HG03066 (cell line): Measurements from ENCODE around the gene L3MBTL4.
"Not testable (repeated sequence)": the region's sequence is repeated elsewhere in the genome, so short reads cannot be mapped to it uniquely, and the experiment has no call there.

Experiments used
- ATAC-seq: cut with Tn5 transposase; IDR thresholded peaks from one replicate; pipeline ENCODE4 v1.9.1; 2021; ENCODE audit warnings: low read depth; ENCODE audit not compliant: unreplicated experiment

The L3MBTL4 gene

GRCh38 chr18:6132751-6133368, 281.9 kb downstream of the L3MBTL4 start:
- no peak for ATAC-seq

DNA sequence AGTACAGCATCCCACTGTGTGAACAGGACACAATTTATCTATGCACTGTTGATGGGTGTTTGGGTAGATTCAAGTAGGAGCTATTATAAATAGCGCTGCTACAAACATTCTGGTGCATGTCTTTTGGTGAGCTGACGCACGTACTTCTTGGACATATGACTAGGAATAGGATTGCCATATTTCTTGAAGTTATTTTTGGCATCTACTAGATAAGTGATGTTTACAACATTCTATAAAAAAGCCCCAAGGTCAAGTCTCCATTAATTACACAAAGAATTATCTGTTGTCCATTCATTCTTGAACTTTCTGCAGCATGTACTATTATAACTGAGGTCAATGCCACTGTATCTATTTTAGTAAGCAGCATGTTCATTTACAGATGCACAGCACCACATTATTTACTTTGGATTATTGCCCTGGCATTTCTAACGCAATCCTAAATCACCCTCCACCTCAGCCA, 293.9 kb downstream of the L3MBTL4 start:
- no peak for ATAC-seq

- ATAC-seq, result no peak
Measured at GRCh38 chr18:6119761-6120160, 294.9 kb downstream of the L3MBTL4 start.

DNA sequence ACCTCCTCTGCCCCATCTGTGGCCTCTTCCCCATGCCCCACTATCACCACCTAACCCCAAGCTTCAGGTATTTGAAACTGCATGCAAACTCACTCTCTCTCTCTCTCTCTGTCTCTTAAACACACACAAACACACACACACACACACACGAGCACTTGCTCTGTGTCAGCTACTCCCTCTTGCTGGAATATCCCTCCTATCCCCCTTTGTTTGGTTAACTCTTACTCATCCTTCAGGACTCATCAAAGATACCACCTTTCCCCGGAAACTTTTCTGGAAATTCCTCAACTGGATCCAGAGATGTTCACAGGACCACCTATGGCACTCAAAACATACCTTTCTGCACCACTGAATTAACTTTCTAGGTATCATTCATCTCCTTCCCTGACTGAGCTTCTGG, 296.6 kb downstream of the L3MBTL4 start:
- no peak for ATAC-seq

- ATAC-seq, result no peak
Measured at GRCh38 chr18:6115710-6116109, 299.0 kb downstream of the L3MBTL4 start.

DNA sequence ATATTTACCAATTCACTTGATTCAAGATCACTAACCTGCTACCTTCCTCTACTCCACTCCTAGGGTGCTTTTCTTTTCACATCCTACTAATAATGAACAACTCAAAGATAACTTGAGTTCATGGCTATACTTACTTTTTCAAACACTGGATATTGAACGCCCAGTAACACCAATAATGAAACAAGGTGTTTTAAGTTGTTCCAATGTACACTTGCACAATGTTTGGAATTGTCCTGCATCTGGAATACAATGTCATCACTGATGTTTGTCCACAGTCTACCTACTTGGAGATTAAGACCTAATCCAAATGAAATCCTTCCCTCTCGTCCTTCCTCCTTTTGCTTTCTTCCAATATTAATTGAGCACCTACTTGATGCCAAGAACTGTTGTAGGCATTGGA, 301.1 kb downstream of the L3MBTL4 start:
- no peak for ATAC-seq

DNA sequence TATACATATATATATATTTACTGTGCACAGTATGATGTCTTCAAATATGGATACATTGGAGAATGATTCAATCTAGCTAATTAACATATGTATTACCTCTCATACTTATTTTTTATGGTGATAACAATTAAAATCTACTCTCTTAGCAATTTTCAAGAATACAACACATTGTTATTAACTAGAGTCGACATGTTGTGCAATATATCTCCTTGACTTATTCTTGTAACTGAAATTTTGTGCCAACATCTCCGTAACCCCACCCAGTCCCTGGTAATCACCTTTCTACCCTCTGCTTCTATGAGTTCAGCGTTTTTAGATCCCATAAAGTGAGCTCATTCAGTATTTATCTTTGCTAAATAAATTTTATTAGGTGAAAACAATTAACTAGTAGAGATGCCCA, 303.0 kb downstream of the L3MBTL4 start:
- no peak for ATAC-seq

- no peak for ATAC-seq
Measured at GRCh38 chr18:6109743-6110142, 305.0 kb downstream of the L3MBTL4 start.

- ATAC-seq, result no peak
Measured at GRCh38 chr18:6107794-6108193, 306.9 kb downstream of the L3MBTL4 start.

- no peak for ATAC-seq
Measured at GRCh38 chr18:6106091-6106685, 308.5 kb downstream of the L3MBTL4 start.

- no peak for ATAC-seq
Measured at GRCh38 chr18:6103741-6104140, 311.0 kb downstream of the L3MBTL4 start.

GRCh38 chr18:6096730-6097129, 318.0 kb downstream of the L3MBTL4 start:
- ATAC-seq, result no peak

DNA sequence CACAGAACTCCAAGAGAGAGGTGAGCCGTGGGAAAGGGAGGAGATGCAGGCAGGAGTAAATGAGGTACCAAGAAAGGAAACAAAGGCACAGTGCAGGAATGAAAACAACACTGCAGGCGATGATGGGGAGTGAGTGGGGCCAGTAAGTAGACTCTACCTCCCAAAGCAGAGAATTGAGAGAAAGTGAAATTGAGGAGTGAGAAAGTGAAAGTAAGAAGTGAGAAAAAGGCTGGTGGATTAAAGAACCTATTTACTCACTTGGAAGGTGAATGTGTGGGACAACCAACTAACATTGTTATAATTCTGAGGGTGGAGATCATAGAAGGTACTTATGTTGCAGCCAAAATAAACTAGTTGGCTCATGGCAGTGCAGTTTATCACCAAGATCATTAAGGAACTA, 326.3 kb downstream of the L3MBTL4 start:
- no peak for ATAC-seq

DNA sequence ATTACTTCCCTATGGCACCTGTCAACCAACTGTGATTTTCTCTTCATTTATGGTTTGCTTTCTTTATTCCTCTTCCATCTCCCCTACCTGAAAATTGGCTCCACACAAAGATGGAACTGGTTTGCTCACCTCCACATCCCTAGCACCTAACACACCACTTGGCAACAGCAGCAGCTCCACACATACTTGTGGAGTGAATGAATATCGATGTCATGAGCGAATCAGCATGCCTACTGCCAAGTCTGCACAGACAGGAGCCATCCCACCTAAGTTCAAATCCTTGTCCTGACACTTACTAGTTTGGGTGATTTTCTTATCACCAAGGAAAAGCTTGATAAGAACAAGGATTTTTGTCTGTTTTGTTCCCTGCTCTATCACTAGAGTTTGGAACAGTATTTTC, 328.0 kb downstream of the L3MBTL4 start:
- no peak for ATAC-seq

GRCh38 chr18:6079406-6079805, 335.3 kb downstream of the L3MBTL4 start:
- no peak for ATAC-seq

GRCh38 chr18:6078877-6079276, 335.8 kb downstream of the L3MBTL4 start:
- no peak for ATAC-seq

DNA sequence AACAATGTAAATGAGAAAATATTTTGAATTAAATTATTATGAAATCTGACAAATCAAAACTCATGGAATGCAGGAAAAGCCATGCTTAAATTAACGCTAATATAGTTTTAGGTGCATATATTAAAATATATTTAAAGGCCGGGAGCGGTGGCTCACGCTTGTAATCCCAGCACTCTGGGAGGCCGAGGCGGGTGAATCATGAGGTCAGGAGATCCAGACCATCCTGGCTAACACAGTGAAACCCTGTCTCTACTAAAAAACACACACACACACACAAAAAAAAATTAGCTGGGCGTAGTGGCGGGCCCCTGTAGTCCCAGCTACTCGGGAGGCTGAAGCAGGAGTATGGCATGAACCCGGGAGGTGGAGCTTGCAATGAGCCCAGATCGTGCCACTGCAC, 342.3 kb downstream of the L3MBTL4 start:
- not testable (repeated sequence) for ATAC-seq

GRCh38 chr18:6069539-6069938, 345.2 kb downstream of the L3MBTL4 start:
- no peak for ATAC-seq

DNA sequence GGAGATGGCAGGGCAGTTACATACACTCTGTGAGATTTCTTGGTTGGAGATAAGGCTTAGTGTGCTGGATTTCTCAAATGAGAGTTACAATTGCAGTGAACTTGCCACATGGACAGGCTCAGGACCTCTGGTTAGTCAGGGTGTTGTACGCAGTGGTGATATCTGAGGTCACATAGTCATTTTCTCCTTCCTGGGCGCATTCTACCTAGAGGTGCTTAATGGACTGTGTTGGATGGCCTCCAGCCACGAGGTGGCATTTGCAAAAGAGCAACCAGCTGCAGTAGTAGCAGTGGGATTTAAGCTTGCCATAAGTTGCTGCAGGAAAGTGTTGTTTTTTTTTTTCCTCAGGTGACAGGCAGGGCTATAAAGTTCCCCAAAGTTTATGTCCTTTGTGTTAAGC, 345.6 kb downstream of the L3MBTL4 start:
- no peak for ATAC-seq

DNA sequence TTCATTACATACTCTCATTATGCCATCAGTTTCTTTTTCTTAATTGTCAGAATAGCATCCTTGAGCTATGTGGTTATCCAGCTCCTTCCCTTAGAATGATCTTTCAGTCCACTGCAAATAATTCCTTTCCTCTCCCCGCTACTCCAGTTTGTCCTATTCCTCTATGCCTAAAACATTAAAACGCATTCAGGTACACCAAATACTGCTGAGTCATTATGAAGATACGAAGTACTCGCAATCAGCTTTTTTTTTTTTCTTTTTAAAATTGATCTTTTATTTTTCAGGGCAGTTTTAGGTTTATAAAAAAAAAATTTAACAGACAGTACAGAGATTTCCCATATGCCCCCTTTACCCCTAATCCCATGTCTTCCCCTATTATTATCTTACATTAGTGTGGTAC, 354.6 kb downstream of the L3MBTL4 start:
- no peak for ATAC-seq

DNA sequence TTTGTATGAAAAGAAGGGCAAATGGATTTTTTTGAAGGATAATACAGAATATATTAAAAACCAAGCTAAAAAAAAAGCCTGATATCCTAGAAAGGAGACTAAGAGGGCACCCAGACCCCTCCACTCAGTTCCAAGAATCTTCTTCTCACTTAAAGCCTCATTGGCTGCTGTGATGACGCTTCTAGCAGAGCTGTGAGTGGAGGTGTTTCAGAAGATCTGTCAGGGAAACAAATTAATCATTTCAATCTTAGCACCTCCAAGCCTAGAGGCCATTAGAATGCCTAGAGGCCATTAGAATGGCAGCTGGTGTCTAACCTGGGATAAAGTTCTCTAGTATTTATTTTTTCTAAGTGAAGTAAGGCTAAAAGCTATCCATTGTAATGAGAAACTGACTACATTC, 355.2 kb downstream of the L3MBTL4 start:
- no peak for ATAC-seq

DNA sequence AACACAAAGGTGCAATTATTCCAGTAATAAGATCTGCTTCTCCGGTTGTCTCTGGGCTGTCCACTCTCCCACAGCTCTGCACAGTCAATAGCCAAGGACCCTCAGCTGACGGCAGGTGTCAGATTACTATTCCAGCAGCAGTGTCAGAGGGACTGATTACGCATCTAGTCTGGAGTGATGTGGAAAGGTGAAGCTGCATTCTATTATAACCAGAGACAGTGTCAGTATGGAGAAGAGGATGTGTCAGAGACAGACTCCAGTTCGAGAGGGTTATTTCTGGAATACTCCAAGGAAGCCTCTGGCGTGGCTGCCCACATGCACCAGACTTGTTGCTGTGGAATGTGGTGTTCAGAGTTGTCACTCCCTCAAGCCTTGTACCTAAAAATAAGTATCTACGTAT, 355.8 kb downstream of the L3MBTL4 start:
- no peak for ATAC-seq

- ATAC-seq, result no peak
Measured at GRCh38 chr18:6057604-6058003, 357.1 kb downstream of the L3MBTL4 start.
